DOHH2 (cell line): ENCODE results near the gene HCFC1R1.

Experiments used
- H3F3A ChIP-seq: fragments of 200-600 bp; sonication (generic), shearing (Covaris generic); 2 replicates; pipeline ENCODE4 v1.6.0; 2016; ENCODE audit warnings: antibody characterized with exemption, mild to moderate bottlenecking; ENCODE audit not compliant: control insufficient read depth, insufficient read depth
- H3K27ac ChIP-seq: fragments of 200-600 bp; sonication (generic); 2 replicates; pipeline ENCODE4 v1.5.1; 2014; ENCODE audit warnings: low read depth, mild to moderate bottlenecking, low read length, moderate library complexity
- H3K27me3 ChIP-seq: fragments of 200-600 bp; sonication (generic); 2 replicates; pipeline ENCODE4 v1.6.1; 2014; ENCODE audit warnings: mild to moderate bottlenecking, low read length, mixed read lengths; ENCODE audit not compliant: control insufficient read depth
- H3K36me3 ChIP-seq: fragments of 200-600 bp; sonication (generic); 2 replicates; pipeline ENCODE4 v1.6.1; 2014; ENCODE audit warnings: mild to moderate bottlenecking, low read length, moderate library complexity, mixed read lengths; ENCODE audit not compliant: control insufficient read depth
- H3K4me1 ChIP-seq: fragments of 200-600 bp; sonication (generic); 2 replicates; pipeline ENCODE4 v1.6.1; 2014; ENCODE audit warnings: mild to moderate bottlenecking, low read length, mixed read lengths; ENCODE audit not compliant: control insufficient read depth
- H3K4me2 ChIP-seq: fragments of 200-600 bp; sonication (generic); 2 replicates; pipeline ENCODE4 v1.6.0; 2014; ENCODE audit warnings: mild to moderate bottlenecking, low read length, moderate library complexity
- H3K4me3 ChIP-seq: fragments of 200-600 bp; sonication (generic); 2 replicates; pipeline ENCODE4 v1.5.1; 2014; ENCODE audit warnings: mild to moderate bottlenecking, low read length, mixed read lengths
- H3K79me2 ChIP-seq: fragments of 200-600 bp; sonication (generic); 2 replicates; pipeline ENCODE4 v1.6.1; 2014; ENCODE audit warnings: mild to moderate bottlenecking, low read length, mixed read lengths; ENCODE audit not compliant: control insufficient read depth
- H3K9me2 ChIP-seq: fragments of 200-600 bp; sonication (generic); replicated peaks from 2 replicates; pipeline ENCODE4 v1.6.1; 2014; ENCODE audit warnings: mild to moderate bottlenecking, low read length, mixed read lengths; ENCODE audit not compliant: control insufficient read depth
- H3K9me3 ChIP-seq: fragments of 200-600 bp; sonication (generic); 2 replicates; pipeline ENCODE4 v1.6.1; 2014; ENCODE audit warnings: antibody characterized with exemption, low read length, mixed read lengths; ENCODE audit not compliant: control insufficient read depth, insufficient read depth
- H4K20me1 ChIP-seq: fragments of 200-600 bp; sonication (generic); 2 replicates; pipeline ENCODE4 v1.6.0; 2014; ENCODE audit warnings: low read depth, mild to moderate bottlenecking, antibody characterized with exemption, low read length, moderate library complexity; ENCODE audit not compliant: control insufficient read depth, insufficient read depth
- EZH2phosphoT487 ChIP-seq: fragments of 200-600 bp; sonication (generic); IDR thresholded peaks from 2 replicates; pipeline ENCODE4 v1.6.1; 2017; ENCODE audit warnings: borderline replicate concordance, mild to moderate bottlenecking, antibody characterized with exemption, low read length, moderate library complexity, mixed read lengths
- TF ChIP-seq, protein P1 (sequence below): fragments of 200-600 bp; sonication (generic); IDR thresholded peaks from one replicate; pipeline ENCODE4 v1.5.1; 2014; ENCODE audit warnings: antibody characterized with exemption, mild to moderate bottlenecking, low read depth, low read length; ENCODE audit not compliant: poor library complexity, severe bottlenecking

The HCFC1R1 gene

GRCh38 chr16:2992383-2993081 is 31.2 kb downstream of the HCFC1R1 start:
- no peaks in the 10 kb centered on the region for H3K4me1 ChIP-seq
- H3K27me3 ChIP-seq, result peaks cover 39% of the 10 kb centered on the region
- no peak overlapping the region for H3K4me2 ChIP-seq
- TF ChIP-seq, protein P1, sequence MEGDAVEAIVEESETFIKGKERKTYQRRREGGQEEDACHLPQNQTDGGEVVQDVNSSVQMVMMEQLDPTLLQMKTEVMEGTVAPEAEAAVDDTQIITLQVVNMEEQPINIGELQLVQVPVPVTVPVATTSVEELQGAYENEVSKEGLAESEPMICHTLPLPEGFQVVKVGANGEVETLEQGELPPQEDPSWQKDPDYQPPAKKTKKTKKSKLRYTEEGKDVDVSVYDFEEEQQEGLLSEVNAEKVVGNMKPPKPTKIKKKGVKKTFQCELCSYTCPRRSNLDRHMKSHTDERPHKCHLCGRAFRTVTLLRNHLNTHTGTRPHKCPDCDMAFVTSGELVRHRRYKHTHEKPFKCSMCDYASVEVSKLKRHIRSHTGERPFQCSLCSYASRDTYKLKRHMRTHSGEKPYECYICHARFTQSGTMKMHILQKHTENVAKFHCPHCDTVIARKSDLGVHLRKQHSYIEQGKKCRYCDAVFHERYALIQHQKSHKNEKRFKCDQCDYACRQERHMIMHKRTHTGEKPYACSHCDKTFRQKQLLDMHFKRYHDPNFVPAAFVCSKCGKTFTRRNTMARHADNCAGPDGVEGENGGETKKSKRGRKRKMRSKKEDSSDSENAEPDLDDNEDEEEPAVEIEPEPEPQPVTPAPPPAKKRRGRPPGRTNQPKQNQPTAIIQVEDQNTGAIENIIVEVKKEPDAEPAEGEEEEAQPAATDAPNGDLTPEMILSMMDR, result no peak
- no peak for TF ChIP-seq EZH2phosphoT487
- H3K27ac ChIP-seq, result no peak overlapping the region
- H3K36me3 ChIP-seq, result no peaks in the 10 kb centered on the region
- no peaks in the 10 kb centered on the region for H3K9me3 ChIP-seq
- H3K4me3 ChIP-seq, result no peak overlapping the region
- no peaks in the 10 kb centered on the region for H3K79me2 ChIP-seq
- no peaks in the 10 kb centered on the region for H3F3A ChIP-seq
- no peaks in the 10 kb centered on the region for H4K20me1 ChIP-seq
- H3K9me2 ChIP-seq, result no peaks in the 10 kb centered on the region

GRCh38 chr16:2991566-2992261 is 32.0 kb downstream of the HCFC1R1 start:
- Histone ChIP-seq H3K4me3 (no peak overlapping the region), H3K4me1 (no peaks in the 10 kb centered on the region), H3K4me2 (no peak overlapping the region), H3K9me3 (no peaks in the 10 kb centered on the region), H3K27ac (no peak overlapping the region), H3K9me2 (no peaks in the 10 kb centered on the region), H3K79me2 (no peaks in the 10 kb centered on the region), H3K27me3 (peaks cover 35% of the 10 kb centered on the region; the same call in 1 of the 2 replicates), H3F3A (no peaks in the 10 kb centered on the region), H3K36me3 (no peaks in the 10 kb centered on the region), H4K20me1 (no peaks in the 10 kb centered on the region)
- no peak for TF ChIP-seq EZH2phosphoT487
- TF ChIP-seq, protein P1, result no peak

DNA sequence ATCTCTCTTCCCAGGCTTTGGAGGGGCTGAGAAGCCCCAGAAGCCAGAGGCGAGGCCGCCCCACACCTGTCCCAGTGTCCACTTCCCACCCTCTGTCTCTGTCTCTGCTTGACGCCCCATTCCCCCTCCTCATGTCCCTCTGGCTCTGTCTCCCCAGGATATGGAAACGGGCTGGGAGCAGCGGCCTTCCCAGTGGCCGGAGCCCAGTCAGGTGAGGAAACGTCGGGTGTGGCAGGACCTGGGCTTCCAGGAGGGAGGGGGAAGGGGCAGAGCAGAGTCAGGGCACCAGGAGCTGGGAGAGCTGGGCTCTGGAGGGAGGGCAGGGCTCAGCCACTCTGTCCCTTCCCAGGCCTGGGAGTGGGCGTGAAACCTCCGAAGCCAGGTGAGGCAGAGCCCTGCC is 32.9 kb downstream of the HCFC1R1 start:
- Histone ChIP-seq H3K36me3 (no peaks in the 10 kb centered on the region), H3K4me1 (no peaks in the 10 kb centered on the region), H4K20me1 (no peaks in the 10 kb centered on the region), H3K4me3 (no peak overlapping the region), H3K4me2 (no peak overlapping the region), H3K9me3 (no peaks in the 10 kb centered on the region), H3F3A (no peaks in the 10 kb centered on the region), H3K27ac (no peak overlapping the region), H3K79me2 (no peaks in the 10 kb centered on the region), H3K27me3 (peaks cover 35% of the 10 kb centered on the region; the same call in 1 of the 2 replicates), H3K9me2 (no peaks in the 10 kb centered on the region)
- no peak for TF ChIP-seq EZH2phosphoT487
- TF ChIP-seq, protein P1, result no peak
